Left ventricle myocardium inferior (tissue), 1 donor: ENCODE measurements around the gene KIAA1671. TPM values are rescaled to one million over a fixed set of nuclear protein-coding genes. Genes with fewer than 3 reads are reported as not detected.

Experiments used
- DNase-seq: peaks from one replicate; pipeline ENCODE4 v3.0.0-alpha.2; 2020
- H3K27ac ChIP-seq: fragments of 200-600 bp; replicated peaks from 2 replicates; pipeline ENCODE4 v1.8.0; 2021
- H3K27me3 ChIP-seq: fragments of 200-600 bp; 2 replicates; pipeline ENCODE4 v1.8.0; 2021; ENCODE audit warnings: low read depth
- H3K36me3 ChIP-seq: fragments of 200-600 bp; 2 replicates; pipeline ENCODE4 v1.8.0; 2021
- H3K4me1 ChIP-seq: fragments of 200-600 bp; 2 replicates; pipeline ENCODE4 v1.8.0; 2021
- H3K4me3 ChIP-seq: fragments of 200-600 bp; 2 replicates; pipeline ENCODE4 v1.8.0; 2021; ENCODE audit warnings: mild to moderate bottlenecking, moderate library complexity
- H3K9me3 ChIP-seq: fragments of 200-600 bp; replicated peaks from 2 replicates; pipeline ENCODE4 v1.8.0; 2021
- CTCF ChIP-seq: fragments of 200-600 bp; IDR thresholded peaks from 2 replicates; pipeline ENCODE4 v1.8.0; 2021; ENCODE audit warnings: antibody characterized with exemption, mild to moderate bottlenecking, borderline replicate concordance
- intact Hi-C: fragments of 100-400 bp; cut with micrococcal nuclease; formaldehyde crosslinking; loops from one replicate; pipeline ENCODE4 v1.11.0; 2022
- total RNA-seq: library from RNA; stranded (reverse); fragmentation: NEBNext Ultra II Directional; extraction: Animal tissue kit (Norgen Biotek cat#: 25700); gene quantifications from one replicate; pipeline ENCODE4 v1.2.1, GENCODE V29; 2021
- donor health status: DM: no; HTN: yes; CAD: no; lungs with severe emphysema.

The KIAA1671 gene
- total RNA-seq, 1 donor from 2014 or later: 12.2 TPM

GRCh38 chr22:25210793-25211192 is 258.3 kb downstream of the KIAA1671 start:
- no peak for TF ChIP-seq CTCF
- H3K9me3 ChIP-seq: peaks cover 15% of the 10 kb centered on the region
- H3K4me1 ChIP-seq: no peaks in the 10 kb centered on the region
- peaks cover 5% of the 10 kb centered on the region for H3K27me3 ChIP-seq
- DNase-seq: no peak
- H3K36me3 ChIP-seq: no peaks in the 10 kb centered on the region
- H3K27ac ChIP-seq: no peak overlapping the region
- intact Hi-C loops: no loop called here
- no peak overlapping the region for H3K4me3 ChIP-seq

DNA sequence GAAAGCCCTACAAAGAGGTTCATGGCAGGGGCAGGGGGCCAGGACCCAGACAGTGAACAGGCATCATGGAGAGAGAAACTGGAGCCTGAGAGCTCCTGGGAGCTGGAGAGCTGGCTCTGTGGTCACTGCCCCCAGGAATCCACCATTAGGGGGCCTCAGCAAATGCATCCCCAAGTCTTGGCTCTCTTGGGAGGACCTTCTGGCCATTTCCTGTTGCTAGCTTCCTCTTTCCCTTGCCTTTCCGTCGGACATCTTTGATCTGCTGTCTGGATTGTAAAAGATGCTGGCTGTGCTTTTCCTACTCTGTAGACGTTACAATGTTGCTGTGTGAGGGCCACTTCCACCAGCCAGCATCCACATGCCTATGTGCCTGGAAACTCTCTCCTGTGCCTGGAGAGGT is 259.8 kb downstream of the KIAA1671 start:
- intact Hi-C loops: no loop called here
- peaks cover 14% of the 10 kb centered on the region for H3K27me3 ChIP-seq
- no peaks in the 10 kb centered on the region for H3K4me1 ChIP-seq
- TF ChIP-seq CTCF: no peak
- no peak overlapping the region for H3K27ac ChIP-seq
- DNase-seq: no peak
- H3K4me3 ChIP-seq: no peak overlapping the region
- H3K9me3 ChIP-seq: peaks cover 15% of the 10 kb centered on the region
- H3K36me3 ChIP-seq: no peaks in the 10 kb centered on the region

DNA sequence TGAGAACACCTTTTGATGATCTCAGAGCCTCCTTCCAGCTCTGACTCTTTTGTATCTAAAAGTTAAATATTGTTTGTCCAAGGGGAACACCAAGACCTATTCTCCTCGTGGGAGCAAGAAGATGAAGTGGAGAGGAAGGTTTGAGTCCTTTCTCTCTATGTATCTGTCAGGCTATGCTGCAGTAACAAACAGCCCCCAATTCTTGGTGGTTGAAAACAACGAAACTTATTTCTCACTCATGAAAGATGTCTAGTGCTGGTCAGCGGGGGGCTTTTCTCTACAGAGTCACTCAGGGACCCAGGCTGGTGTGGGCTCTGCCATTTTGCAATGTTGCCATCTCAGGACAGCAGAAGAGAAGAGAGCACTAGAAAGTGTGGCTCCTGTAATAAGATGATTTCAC is 260.7 kb downstream of the KIAA1671 start:
- intact Hi-C loops: no loop called here
- Histone ChIP-seq H3K27me3 (peaks cover 23% of the 10 kb centered on the region), H3K36me3 (no peaks in the 10 kb centered on the region), H3K27ac (no peak overlapping the region), H3K4me1 (no peaks in the 10 kb centered on the region), H3K4me3 (no peak overlapping the region), H3K9me3 (peaks cover 15% of the 10 kb centered on the region)
- no peak for DNase-seq
- TF ChIP-seq CTCF: no peak

GRCh38 chr22:25216230-25216629 is 263.7 kb downstream of the KIAA1671 start:
- H3K9me3 ChIP-seq: peaks cover 15% of the 10 kb centered on the region
- H3K4me1 ChIP-seq: no peaks in the 10 kb centered on the region
- no peak overlapping the region for H3K27ac ChIP-seq
- intact Hi-C loops: no loop called here
- no peak for TF ChIP-seq CTCF
- peaks cover 48% of the 10 kb centered on the region for H3K27me3 ChIP-seq
- H3K36me3 ChIP-seq: no peaks in the 10 kb centered on the region
- no peak overlapping the region for H3K4me3 ChIP-seq
- DNase-seq: no peak

- intact Hi-C loops: no loop called here
- no peak within 1 kb of the TSS for H3K27ac ChIP-seq
- H3K4me3 ChIP-seq: no peak within 1 kb of the TSS
- peaks cover 55% of the 10 kb centered on the region for H3K27me3 ChIP-seq
- TF ChIP-seq CTCF: no peak
- DNase-seq: no peak
- H3K9me3 ChIP-seq: no peaks in the 10 kb centered on the region
- no peaks in the 10 kb centered on the region for H3K4me1 ChIP-seq
- H3K36me3 ChIP-seq: no peaks in the 10 kb centered on the region
These were observed 266.7 kb downstream of the KIAA1671 start, which contains the start of gene CRYBB2 for GRCh38 chr22:25219211-25219689. Gene CRYBB2, plus strand, starts transcription at chr22:25219639. Its CDS starts 1,791 bp downstream, at chr22:25221430.
